Epithelial cell of proximal tubule (primary cell): ENCODE measurements around the gene PTP4A2. TPM values are rescaled to one million over a fixed set of nuclear protein-coding genes. Genes with fewer than 3 reads are reported as not detected.

Experiments used
- DNase-seq: peaks from one replicate; pipeline ENCODE4 v3.0.0-alpha.2; 2011; ENCODE audit warnings: low read depth
- H3K4me3 ChIP-seq: 2 replicates; pipeline ENCODE4 v1.5.1; 2011; ENCODE audit warnings: low read depth, mild to moderate bottlenecking, low read length
- CTCF ChIP-seq: conservative IDR thresholded peaks from 2 replicates; pipeline ENCODE4 v1.5.1; 2012; ENCODE audit warnings: low read depth, mild to moderate bottlenecking, low read length
- total RNA-seq: library from RNA; depleted of rRNA; stranded (reverse); fragments of >200 nt; gene quantifications from 2 replicates; pipeline ENCODE4 v1.2.3, GENCODE V29; 2015

The PTP4A2 gene
- total RNA-seq, 1 donor from 2014 or later: 160 TPM

- no peak for DNase-seq
- TF ChIP-seq CTCF: no peak
These were observed 1.2 kb downstream of the PTP4A2 start for GRCh38 chr1:31936981-31937299.

GRCh38 chr1:31936278-31936980 is 1.7 kb downstream of the PTP4A2 start:
- TF ChIP-seq CTCF: no peak
- H3K4me3 ChIP-seq: peak overlapping the region; percentile 90
- DNase-seq: no peak

More at GRCh38 chr1:31936981-31937299, 1.2 kb downstream of the PTP4A2 start:
- peak overlapping the region; percentile 90 for H3K4me3 ChIP-seq

GRCh38 chr1:31934706-31935629 is 3.2 kb downstream of the PTP4A2 start:
- DNase-seq: no peak
- no peak for TF ChIP-seq CTCF
- H3K4me3 ChIP-seq: peak overlapping the region; percentile 90

- no peak for TF ChIP-seq CTCF
- H3K4me3 ChIP-seq: peak overlapping the region; percentile 1
- no peak for DNase-seq
These were observed 5.5 kb downstream of the PTP4A2 start for GRCh38 chr1:31932491-31933316.

- no peak for TF ChIP-seq CTCF
- no peak overlapping the region for H3K4me3 ChIP-seq
- DNase-seq: no peak
These were observed 6.5 kb downstream of the PTP4A2 start for GRCh38 chr1:31931593-31932225.

GRCh38 chr1:31930836-31931592 is 7.2 kb downstream of the PTP4A2 start:
- TF ChIP-seq CTCF: no peak

More at GRCh38 chr1:31930836-31931592, 7.2 kb downstream of the PTP4A2 start:
- H3K4me3 ChIP-seq: no peak overlapping the region
- DNase-seq: no peak
